ENCODE results near the gene APOBEC3F.
A peak's percentile ranks its signal among the peaks of the same experiment; 100 is the strongest.
"Not testable (repeated sequence)": the region's sequence is repeated elsewhere in the genome, so short reads cannot be mapped to it uniquely, and the experiment has no call there.

The APOBEC3F gene

GRCh38 chr22:39040538-39041296, at the start of gene APOBEC3F:
TSS of gene APOBEC3F (plus strand) at chr22:39040864. CDS start at chr22:39040961, 97 bp downstream.
- DNase-seq = peak; percentile 5

DNA sequence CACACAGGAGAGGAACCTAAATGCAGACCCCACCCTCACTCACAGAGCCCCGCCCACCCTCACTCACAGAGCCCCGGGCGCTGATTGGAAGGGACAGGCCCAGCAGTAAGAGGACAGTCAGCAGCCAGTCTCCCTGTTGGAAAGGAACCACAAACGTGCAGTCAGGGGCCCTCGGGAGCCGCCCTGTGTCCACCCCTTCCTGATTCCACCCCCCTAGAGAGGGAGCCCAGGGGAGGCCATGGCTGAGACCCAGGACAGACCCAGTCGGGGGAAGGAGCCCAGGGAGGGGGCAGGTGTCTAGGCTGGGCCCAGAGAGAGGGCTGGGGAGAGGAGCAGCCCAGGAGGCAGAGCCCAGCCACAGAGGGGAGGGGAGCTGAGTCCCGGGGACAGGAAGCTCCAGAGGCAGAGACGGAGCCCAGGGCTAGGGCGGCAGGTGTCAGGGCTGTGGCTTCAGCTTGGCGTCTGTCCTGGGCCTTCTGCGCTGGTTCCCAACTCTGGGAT, 47.7 kb upstream of the APOBEC3F start:
- DNase-seq = not testable (repeated sequence)

DNA sequence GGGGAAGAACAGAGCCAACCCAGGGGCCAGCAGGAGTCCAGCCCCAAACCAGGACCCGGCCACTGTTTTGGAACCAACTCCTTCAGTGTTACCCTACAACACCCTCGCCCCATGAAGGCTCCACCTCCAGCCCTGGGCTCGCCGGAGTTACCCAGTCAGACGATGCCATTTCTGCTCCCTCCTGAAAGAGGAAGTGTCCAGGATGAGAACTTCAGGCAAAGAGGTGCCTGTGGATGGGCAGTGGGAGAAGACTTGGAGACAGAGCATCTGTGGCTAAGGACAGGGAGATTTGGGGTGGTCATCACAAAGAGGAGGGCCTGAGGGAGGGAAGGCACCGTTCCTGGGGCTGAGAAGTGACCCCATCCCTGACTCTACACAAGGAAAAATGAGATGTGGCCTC, 44.6 kb upstream of the APOBEC3F start:
- DNase-seq = no peak

- no peak for DNase-seq
Observed at GRCh38 chr22:38997518-38997917, 43.1 kb upstream of the APOBEC3F start.

DNA sequence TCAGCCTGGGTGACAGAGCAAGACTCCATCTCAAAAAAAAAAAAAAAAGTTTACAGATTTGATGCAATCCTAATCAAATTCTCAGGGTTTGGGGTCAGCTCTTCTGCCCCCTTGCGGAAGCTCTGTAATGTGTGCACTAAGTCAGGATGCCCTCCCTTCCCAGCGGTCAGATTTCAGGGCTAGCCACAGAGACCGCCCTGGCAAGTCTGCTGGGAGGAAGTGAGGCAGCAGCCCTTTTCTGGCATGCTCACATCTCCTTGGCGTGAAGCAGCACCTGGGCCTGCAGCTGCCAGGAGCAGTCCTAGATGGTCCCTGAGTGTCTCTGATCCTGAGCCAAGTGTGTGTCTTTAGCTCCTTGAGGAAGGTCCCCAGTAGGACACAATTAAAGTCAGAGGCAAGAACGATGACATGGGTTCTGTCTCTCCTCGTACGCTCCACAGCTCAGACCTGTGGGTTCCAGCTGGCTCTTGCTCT, 37.5 kb upstream of the APOBEC3F start:
- no peak for DNase-seq

DNA sequence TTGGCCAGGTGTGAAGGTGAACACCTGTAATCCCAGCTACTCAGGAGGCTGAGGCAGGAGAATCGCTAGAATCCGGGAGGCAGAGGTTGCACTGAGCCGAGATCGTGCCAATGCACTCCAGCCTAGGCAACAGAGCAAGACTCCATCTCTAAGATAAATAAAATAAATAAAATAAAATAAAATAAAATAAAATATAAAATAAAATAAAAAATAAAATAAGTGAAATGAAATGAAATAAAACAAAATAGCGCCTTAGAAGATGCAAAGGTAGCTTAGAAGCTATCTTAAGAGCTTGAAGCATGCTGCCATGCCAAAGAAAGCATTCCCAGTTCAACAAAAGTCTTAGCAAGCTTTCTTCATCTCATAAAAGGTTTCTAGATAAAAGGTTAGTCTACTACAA, 33.5 kb upstream of the APOBEC3F start:
- no peak for DNase-seq

DNA sequence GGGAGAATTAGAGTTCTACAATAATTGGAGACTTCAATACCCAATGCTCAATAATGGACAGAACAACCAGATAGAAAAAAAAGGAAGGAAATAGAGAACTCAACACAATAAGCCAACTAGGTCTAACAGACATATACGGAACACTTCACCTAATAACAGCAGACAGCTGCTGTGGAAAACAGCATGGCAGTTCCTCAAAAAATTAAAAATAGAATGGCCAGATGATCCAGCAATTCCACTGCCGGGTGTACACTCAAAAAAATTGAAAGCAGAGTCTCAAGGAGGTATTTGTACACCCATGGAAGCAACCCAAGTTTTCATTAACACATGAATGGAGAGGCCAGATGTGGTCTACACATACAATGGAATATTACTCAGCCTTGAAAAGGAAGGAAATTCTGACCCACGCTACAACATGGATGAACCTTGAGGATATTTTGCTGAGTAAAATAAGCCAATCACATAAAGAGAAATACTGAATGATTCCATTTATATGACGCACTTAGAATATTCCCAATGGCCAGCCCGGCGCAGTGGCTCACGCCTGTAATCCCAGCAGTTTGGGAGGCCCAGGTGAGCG, 32.3 kb upstream of the APOBEC3F start:
- DNase-seq = not testable (repeated sequence)

DNA sequence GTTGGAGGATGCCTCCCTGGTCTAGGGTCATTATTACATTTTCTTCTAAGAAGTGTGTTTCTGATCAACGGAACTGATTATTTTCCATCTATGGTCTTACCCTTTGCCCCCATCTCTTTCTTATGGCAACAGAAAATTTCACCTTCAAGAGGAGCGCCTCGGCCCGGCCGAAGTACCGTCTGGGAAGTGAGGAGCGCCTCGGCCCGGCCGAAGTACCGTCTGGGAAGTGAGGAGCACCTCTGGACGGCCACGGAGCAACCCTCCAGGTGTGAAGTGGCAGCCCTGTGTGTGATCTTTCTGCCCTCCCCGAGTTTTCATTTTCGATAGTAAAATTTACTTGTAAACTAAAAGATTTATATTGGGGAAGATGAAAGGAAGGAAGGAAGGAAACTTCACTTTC, 29.7 kb upstream of the APOBEC3F start:
- no peak for DNase-seq

DNA sequence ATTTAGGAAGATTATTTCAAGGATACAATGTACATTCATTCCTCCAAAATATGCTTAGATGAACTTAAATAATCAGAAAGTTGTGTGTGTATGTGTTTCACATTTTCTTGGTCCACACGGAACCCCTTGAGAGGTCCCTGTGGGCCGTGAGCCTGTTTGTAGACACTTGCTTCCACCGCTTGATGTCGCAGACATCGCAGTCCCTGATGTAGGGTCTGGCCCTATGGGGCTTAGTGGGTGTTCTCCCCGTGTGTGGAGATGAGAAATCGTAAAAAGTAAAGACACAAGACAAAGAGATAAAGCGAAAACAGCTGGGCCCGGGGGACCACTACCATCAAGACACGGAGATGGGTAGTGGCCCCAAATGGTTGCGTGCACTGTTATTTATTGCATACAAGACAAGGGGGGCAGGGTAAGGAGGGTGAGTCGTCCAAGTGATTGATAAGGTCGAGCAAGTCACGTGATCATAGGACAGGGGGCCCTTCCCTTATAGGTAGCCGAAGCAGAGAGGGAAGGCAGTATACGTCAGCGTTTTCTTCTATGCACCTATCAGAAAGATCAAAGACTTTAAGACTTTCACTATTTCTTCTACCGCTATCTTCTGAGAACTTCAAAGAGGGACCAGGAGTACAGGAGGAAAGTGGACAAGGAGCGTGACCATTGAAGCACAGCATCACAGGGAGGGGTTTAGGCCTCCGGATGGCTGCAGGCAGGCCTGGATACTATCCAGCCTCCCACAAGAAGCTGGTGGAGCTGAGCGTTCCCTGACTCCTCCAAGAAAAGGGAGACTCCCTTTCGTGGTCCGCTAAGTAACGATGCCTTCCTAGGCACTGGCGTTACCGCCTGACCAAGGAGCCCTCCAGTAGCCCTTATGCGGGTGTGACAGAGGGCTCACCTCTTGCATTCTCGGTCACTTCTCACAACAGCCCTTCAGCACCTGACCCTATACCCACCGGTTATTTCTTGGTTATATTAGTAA, 27.8 kb upstream of the APOBEC3F start:
- DNase-seq = no peak

GRCh38 chr22:39013561-39013941, 27.1 kb upstream of the APOBEC3F start:
- DNase-seq = not testable (repeated sequence)

- DNase-seq = no peak
Observed at GRCh38 chr22:39013942-39014722, 26.5 kb upstream of the APOBEC3F start, which contains the start of gene APOBEC3C. TSS of gene APOBEC3C (plus strand) at chr22:39014257. CDS start at chr22:39014363, 106 bp downstream.

- DNase-seq = not testable (repeated sequence)
Observed at GRCh38 chr22:39014723-39015121, 25.9 kb upstream of the APOBEC3F start.

GRCh38 chr22:39016592-39016991, 24.1 kb upstream of the APOBEC3F start:
- DNase-seq = no peak

DNA sequence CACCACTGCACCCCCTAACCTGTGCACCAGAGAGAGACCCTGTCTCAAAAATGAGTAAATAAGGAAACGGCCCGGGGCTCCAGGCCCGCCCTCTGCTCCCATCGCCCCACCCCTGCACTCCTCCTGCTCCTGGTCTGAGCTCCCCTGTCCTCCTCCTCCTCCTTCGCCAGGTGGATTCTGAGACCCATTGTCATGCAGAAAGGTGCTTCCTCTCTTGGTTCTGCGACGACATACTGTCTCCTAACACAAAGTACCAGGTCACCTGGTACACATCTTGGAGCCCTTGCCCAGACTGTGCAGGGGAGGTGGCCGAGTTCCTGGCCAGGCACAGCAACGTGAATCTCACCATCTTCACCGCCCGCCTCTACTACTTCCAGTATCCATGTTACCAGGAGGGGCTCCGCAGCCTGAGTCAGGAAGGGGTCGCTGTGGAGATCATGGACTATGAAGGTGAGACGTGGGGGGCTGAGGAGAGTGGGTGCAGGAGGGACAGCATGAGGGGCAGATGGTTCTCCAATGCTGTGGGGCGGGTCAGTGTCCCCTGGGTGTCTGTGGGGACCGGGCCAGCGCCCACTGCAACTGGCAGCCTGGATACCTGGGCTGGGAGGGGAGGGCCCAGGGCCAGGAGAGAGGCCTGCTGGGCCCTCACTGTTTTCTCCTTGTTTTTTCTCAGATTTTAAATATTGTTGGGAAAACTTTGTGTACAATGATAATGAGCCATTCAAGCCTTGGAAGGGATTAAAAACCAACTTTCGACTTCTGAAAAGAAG, 22.9 kb upstream of the APOBEC3F start:
- no peak for DNase-seq

GRCh38 chr22:39020021-39020651, 20.5 kb upstream of the APOBEC3F start:
- DNase-seq = not testable (repeated sequence)

DNA sequence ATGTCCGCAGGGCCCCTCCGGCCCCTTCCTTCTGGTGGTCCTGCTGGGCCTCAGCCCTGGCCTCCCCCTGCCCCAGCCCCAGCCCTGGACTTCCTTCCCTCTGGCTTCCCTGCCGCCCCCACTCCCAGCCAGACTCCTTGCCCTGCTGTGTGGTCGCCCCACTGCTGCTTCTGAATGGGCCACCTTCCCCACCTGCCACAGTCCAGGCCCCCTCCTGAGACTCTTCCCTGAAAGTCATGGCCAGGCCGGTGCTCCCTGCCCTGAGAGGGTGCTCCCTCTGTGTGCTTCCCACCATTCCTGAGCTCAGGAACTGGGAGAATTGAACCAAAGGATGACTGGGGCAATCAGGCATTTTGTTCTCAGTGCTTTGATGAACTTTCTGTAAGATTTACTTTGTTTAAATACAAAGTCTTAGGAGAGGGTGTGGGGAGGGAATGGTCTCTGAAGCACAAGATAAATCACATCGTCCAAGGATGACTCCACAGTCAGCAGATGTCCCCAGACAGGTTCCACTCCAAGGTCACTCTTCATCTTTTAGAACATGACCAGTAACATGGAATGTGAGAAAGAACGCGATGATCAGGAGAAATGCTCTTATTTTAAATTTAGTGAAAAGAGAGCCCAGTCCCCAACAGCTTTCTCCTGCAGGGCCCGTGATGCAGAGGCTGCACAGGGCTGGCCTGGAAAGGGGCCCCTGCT, 19.0 kb upstream of the APOBEC3F start:
- no peak for DNase-seq

GRCh38 chr22:39024519-39025308, 15.9 kb upstream of the APOBEC3F start:
- DNase-seq = no peak

GRCh38 chr22:39026509-39027150, 14.0 kb upstream of the APOBEC3F start:
- DNase-seq = no peak

- no peak for DNase-seq
Observed at GRCh38 chr22:39027717-39028116, 12.9 kb upstream of the APOBEC3F start.
